ENCODE data around the gene IL2. TPM values are rescaled to one million over a fixed set of nuclear protein-coding genes. Genes with fewer than 3 reads are reported as not detected.

The IL2 gene
- total RNA-seq, 4 donors from 2014 or later, result not detected

DNA sequence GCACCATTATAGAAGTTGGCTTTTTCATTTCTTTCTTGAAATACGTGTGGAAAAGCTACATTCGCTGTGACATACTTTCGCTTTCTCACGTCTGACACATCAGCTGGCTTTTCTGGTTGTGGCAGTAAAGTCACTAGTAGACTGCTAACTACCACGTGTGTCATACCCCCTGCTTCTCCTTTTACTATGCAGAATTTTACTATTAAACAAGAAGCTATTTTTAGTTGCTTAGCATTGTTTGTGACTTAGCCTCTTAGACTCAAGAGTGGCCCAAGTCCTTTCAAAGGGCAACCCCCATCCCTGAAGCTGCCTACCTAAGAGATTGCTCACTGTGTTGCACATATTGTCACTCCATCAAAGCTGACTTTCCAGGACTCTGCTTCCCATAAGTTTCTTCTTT, 2.1 kb upstream of the IL2 start:
- TF ChIP-seq POLR2AphosphoS5 (IDR thresholded peaks at IDR 0.05), result no peak
- TF ChIP-seq, protein P1, sequence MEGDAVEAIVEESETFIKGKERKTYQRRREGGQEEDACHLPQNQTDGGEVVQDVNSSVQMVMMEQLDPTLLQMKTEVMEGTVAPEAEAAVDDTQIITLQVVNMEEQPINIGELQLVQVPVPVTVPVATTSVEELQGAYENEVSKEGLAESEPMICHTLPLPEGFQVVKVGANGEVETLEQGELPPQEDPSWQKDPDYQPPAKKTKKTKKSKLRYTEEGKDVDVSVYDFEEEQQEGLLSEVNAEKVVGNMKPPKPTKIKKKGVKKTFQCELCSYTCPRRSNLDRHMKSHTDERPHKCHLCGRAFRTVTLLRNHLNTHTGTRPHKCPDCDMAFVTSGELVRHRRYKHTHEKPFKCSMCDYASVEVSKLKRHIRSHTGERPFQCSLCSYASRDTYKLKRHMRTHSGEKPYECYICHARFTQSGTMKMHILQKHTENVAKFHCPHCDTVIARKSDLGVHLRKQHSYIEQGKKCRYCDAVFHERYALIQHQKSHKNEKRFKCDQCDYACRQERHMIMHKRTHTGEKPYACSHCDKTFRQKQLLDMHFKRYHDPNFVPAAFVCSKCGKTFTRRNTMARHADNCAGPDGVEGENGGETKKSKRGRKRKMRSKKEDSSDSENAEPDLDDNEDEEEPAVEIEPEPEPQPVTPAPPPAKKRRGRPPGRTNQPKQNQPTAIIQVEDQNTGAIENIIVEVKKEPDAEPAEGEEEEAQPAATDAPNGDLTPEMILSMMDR (IDR thresholded peaks at IDR 0.05), result no peak
- no peak for TF ChIP-seq EP300 (IDR thresholded peaks at IDR 0.05; ENCODE audit: low read depth)
- in situ Hi-C loops (cut with MboI; ENCODE audit: low pct_ligation_motif_present in 1 of 4, low pct_unique_long_range_greater_than_20kb in 1 of 4, low sequenced_read_pairs in 3 of 4), result no loop called here
- DNase-seq, result no peak
- intact Hi-C loops (cut with DNase I; ENCODE audit: low total_unique reads), result no loop called here
- Histone ChIP-seq H3K27me3 (no peaks in the 10 kb centered on the region), H3K27ac (peak overlapping the region in 2 of 4 donors; percentile 3 to 27), H3K4me3 (peak overlapping the region in 1 of 4 donors; percentile 25), H3K36me3 (no peaks in the 10 kb centered on the region), H3K9me3 (no peaks in the 10 kb centered on the region), H3K4me1 (no peaks in the 10 kb centered on the region)
- 24 to 50% methylated on average over 2 to 5 of the region's 5 CpGs for WGBS, 2 donors (ENCODE audit: low coverage in 1 of 2)

DNA sequence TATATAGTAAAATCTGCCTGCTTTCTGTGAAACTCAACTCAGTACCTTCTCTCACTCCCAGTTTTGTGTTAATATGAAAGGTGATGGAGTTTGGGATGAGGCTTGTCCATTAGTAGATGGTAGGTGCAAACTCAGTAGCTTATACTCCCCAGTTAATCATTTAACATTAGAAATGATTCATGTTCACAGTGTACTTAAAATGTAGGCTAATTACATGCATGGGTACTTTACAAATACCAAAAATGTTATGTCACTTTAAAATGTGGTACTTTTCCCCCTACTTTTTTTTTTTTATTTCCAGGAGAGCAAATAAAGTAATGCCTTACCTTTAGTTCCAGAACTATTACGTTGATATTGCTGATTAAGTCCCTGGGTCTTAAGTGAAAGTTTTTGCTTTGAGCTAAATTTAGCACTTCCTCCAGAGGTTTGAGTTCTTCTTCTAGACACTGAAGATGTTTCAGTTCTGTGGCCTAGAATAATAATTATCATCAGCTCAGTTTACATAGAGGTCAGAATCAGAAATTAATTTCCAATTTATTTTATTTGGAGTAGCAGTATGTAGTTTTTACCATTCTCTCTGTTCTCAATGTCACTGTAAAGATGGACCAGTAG, 3.0 kb downstream of the IL2 start:
- TF ChIP-seq, protein P1 (IDR thresholded peaks at IDR 0.05), result no peak
- TF ChIP-seq EP300 (IDR thresholded peaks at IDR 0.05; ENCODE audit: low read depth), result no peak
- no peak for TF ChIP-seq POLR2AphosphoS5 (IDR thresholded peaks at IDR 0.05)
- no peak for TF ChIP-seq POLR2A (IDR thresholded peaks at IDR 0.05)
- 19 to 44% methylated on average over 1 of the region's 1 CpG for WGBS, 2 donors (ENCODE audit: low coverage in 1 of 2)
- Histone ChIP-seq H3K27me3 (no peaks in the 10 kb centered on the region), H3K9me3 (no peaks in the 10 kb centered on the region), H3K4me3 (no peak overlapping the region), H3K4me1 (no peaks in the 10 kb centered on the region), H3K36me3 (no peaks in the 10 kb centered on the region), H3K27ac (no peak overlapping the region)
- in situ Hi-C loops (cut with MboI; ENCODE audit: low pct_ligation_motif_present in 1 of 4, low pct_unique_long_range_greater_than_20kb in 1 of 4, low sequenced_read_pairs in 3 of 4), result no loop called here
- intact Hi-C loops (cut with DNase I; ENCODE audit: low total_unique reads), result no loop called here
- no peak for DNase-seq

DNA sequence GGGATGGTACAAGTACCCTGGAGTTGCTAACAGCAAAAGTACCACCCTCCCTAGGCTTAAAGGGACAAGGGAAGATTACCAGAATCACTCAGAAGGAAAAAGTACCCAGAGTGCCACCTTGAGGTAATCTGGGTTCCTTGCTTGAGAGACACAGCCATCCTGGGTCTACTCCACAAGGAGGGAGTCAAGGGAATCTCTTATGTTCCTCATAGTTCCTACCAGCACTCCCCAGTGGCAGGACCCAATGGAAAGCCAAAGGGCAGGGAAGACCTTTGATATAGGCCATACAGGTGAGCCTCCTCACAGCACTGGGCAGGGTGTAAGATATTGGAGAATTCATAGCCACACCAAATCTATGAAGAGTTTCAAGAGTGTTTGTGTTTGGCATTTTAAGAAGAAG, 5.7 kb downstream of the IL2 start:
- no peaks in the 10 kb centered on the region for H3K9me3 ChIP-seq
- no peak for DNase-seq
- in situ Hi-C loops (cut with MboI; ENCODE audit: low pct_ligation_motif_present in 1 of 4, low pct_unique_long_range_greater_than_20kb in 1 of 4, low sequenced_read_pairs in 3 of 4), result no loop called here
- no peaks in the 10 kb centered on the region for H3K27me3 ChIP-seq
- H3K27ac ChIP-seq, result no peak overlapping the region
- no peak overlapping the region for H3K4me3 ChIP-seq
- TF ChIP-seq POLR2AphosphoS5 (IDR thresholded peaks at IDR 0.05) (no peak), EP300 (IDR thresholded peaks at IDR 0.05; ENCODE audit: low read depth) (no peak), POLR2A (IDR thresholded peaks at IDR 0.05) (no peak)
- TF ChIP-seq, protein P1 (IDR thresholded peaks at IDR 0.05), result no peak
- intact Hi-C loops (cut with DNase I; ENCODE audit: low total_unique reads), result no loop called here
- H3K36me3 ChIP-seq, result no peaks in the 10 kb centered on the region
- H3K4me1 ChIP-seq, result no peaks in the 10 kb centered on the region

DNA sequence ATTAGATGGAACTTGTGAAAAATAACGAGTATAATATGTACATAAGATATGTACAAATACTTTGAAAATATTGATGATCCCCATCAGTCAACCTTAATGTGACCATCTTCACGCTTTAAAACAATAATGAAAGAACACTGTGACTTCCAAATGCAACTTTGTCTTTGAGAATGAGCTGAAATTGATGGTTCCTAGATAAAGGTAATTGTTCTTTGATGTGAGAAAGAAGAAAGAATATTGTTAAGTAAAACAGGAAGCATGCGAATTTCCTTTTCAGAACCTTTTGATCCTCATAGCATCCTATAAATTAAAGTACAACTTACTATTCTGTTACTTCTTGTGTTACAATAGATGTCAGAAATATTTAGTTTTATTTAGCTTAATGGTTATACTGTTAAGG, 22.2 kb downstream of the IL2 start:
- in situ Hi-C loops (cut with MboI; ENCODE audit: low pct_ligation_motif_present in 1 of 4, low pct_unique_long_range_greater_than_20kb in 1 of 4, low sequenced_read_pairs in 3 of 4) (no loop called here), intact Hi-C loops (cut with DNase I; ENCODE audit: low total_unique reads) (no loop called here)
- Histone ChIP-seq H3K9me3 (no peaks in the 10 kb centered on the region), H3K27ac (no peak overlapping the region), H3K27me3 (no peaks in the 10 kb centered on the region), H3K4me3 (no peak overlapping the region), H3K36me3 (no peaks in the 10 kb centered on the region), H3K4me1 (no peaks in the 10 kb centered on the region)
- WGBS, 2 donors (ENCODE audit: low coverage in 1 of 2), result 57 to 69% methylated on average over 3 of the region's 3 CpGs
- no peak for TF ChIP-seq POLR2A (IDR thresholded peaks at IDR 0.05)
- no peak for TF ChIP-seq EP300 (IDR thresholded peaks at IDR 0.05; ENCODE audit: low read depth)
- TF ChIP-seq POLR2AphosphoS5 (IDR thresholded peaks at IDR 0.05), result no peak
- TF ChIP-seq, protein P1 (IDR thresholded peaks at IDR 0.05), result no peak
- DNase-seq, result no peak
